Nephron (organoid): ENCODE results near the gene CCNL1.

Experiments used
- H3K27ac Mint-ChIP-seq, 3 experiments: 2 replicates each; pipeline ENCODE4 v1.8.0; 2020; ENCODE audit warnings: mixed read lengths in 3 of 3, mild to moderate bottlenecking in 2 of 3, moderate library complexity in 1 of 3
- H3K27me3 Mint-ChIP-seq: 2 replicates; pipeline ENCODE4 v1.8.0; 2021; ENCODE audit warnings: low read depth, mild to moderate bottlenecking, moderate library complexity, mixed read lengths
- H3K36me3 Mint-ChIP-seq: 2 replicates; pipeline ENCODE4 v1.8.0; 2020; ENCODE audit warnings: low read depth, mixed read lengths
- H3K4me1 Mint-ChIP-seq: 2 replicates; pipeline ENCODE4 v1.8.0; 2020; ENCODE audit warnings: mixed read lengths
- H3K4me3 Mint-ChIP-seq, 3 experiments: 2 replicates each; pipeline ENCODE4 v1.8.0; 2020; ENCODE audit warnings: mild to moderate bottlenecking in 3 of 3, mixed read lengths in 3 of 3, moderate library complexity in 2 of 3
- H3K9me3 Mint-ChIP-seq: 2 replicates; pipeline ENCODE4 v1.8.0; 2020; ENCODE audit warnings: mixed read lengths
- CTCF ChIP-seq, 3 experiments: fragments of 200-600 bp; sonication (generic); IDR thresholded peaks; one replicate each; pipeline ENCODE4 v1.5.0; 2021; ENCODE audit warnings: antibody characterized with exemption in 3 of 3; ENCODE audit not compliant: unreplicated experiment in 3 of 3

Gene CCNL1

GRCh38 chr3:157127268-157127667 lies 32.7 kb downstream of the CCNL1 start:
- Mint-ChIP-seq H3K9me3 (no peaks in the 10 kb centered on the region), H3K27ac (peak overlapping the region in 2 of 3 experiments; percentile 91 to 93), H3K4me3 (no peak overlapping the region)

GRCh38 chr3:157126365-157126764 lies 33.6 kb downstream of the CCNL1 start:
- Mint-ChIP-seq H3K4me3 (no peak overlapping the region), H3K4me1 (peaks cover 66% of the 10 kb centered on the region), H3K27ac (peak overlapping the region in 2 of 3 experiments; percentile 12 to 67), H3K36me3 (no peaks in the 10 kb centered on the region), H3K9me3 (no peaks in the 10 kb centered on the region), H3K27me3 (no peaks in the 10 kb centered on the region)
- TF ChIP-seq CTCF (IDR thresholded peaks at IDR 0.05; ENCODE audit: unreplicated experiment in 3 of 3) = no peak

More at GRCh38 chr3:157127268-157127667, 32.7 kb downstream of the CCNL1 start:
- Mint-ChIP-seq H3K36me3 (no peaks in the 10 kb centered on the region), H3K4me1 (peaks cover 64% of the 10 kb centered on the region), H3K27me3 (no peaks in the 10 kb centered on the region)
- no peak for TF ChIP-seq CTCF (IDR thresholded peaks at IDR 0.05; ENCODE audit: unreplicated experiment in 3 of 3)

- Mint-ChIP-seq H3K9me3 (no peaks in the 10 kb centered on the region), H3K27me3 (no peaks in the 10 kb centered on the region), H3K27ac (peak overlapping the region in 2 of 3 experiments; percentile 2 to 11), H3K36me3 (no peaks in the 10 kb centered on the region), H3K4me3 (no peak overlapping the region), H3K4me1 (peaks cover 61% of the 10 kb centered on the region)
- no peak for TF ChIP-seq CTCF (IDR thresholded peaks at IDR 0.05; ENCODE audit: unreplicated experiment in 3 of 3)
Measured at GRCh38 chr3:157125101-157125500, 34.8 kb downstream of the CCNL1 start.

GRCh38 chr3:157123621-157124020 lies 36.3 kb downstream of the CCNL1 start:
- no peak for TF ChIP-seq CTCF (IDR thresholded peaks at IDR 0.05; ENCODE audit: unreplicated experiment in 3 of 3)
- no peaks in the 10 kb centered on the region for H3K9me3 Mint-ChIP-seq
- peaks cover 46% of the 10 kb centered on the region for H3K4me1 Mint-ChIP-seq
- no peaks in the 10 kb centered on the region for H3K36me3 Mint-ChIP-seq
- no peak overlapping the region for H3K27ac Mint-ChIP-seq
- H3K4me3 Mint-ChIP-seq = no peak overlapping the region
- no peaks in the 10 kb centered on the region for H3K27me3 Mint-ChIP-seq

GRCh38 chr3:157122832-157123427 lies 37.0 kb downstream of the CCNL1 start:
- Mint-ChIP-seq H3K36me3 (no peaks in the 10 kb centered on the region), H3K27me3 (no peaks in the 10 kb centered on the region), H3K4me1 (peaks cover 40% of the 10 kb centered on the region), H3K9me3 (no peaks in the 10 kb centered on the region), H3K4me3 (no peak overlapping the region), H3K27ac (peak overlapping the region; percentile 37 to 41 (median 40))
- TF ChIP-seq CTCF (IDR thresholded peaks at IDR 0.05; ENCODE audit: unreplicated experiment in 3 of 3) = no peak

- H3K27ac Mint-ChIP-seq = peak overlapping the region; percentile 45 to 59 (median 53)
- no peaks in the 10 kb centered on the region for H3K36me3 Mint-ChIP-seq
- H3K4me3 Mint-ChIP-seq = no peak overlapping the region
- TF ChIP-seq CTCF (IDR thresholded peaks at IDR 0.05; ENCODE audit: unreplicated experiment in 3 of 3) = no peak
- H3K27me3 Mint-ChIP-seq = no peaks in the 10 kb centered on the region
- H3K4me1 Mint-ChIP-seq = peaks cover 34% of the 10 kb centered on the region
- no peaks in the 10 kb centered on the region for H3K9me3 Mint-ChIP-seq
Measured at GRCh38 chr3:157122116-157122515, 37.8 kb downstream of the CCNL1 start.
